IPS-20b (cell line): ENCODE measurements around the gene FAM13C.

ENCODE experiments used
- H3K27ac ChIP-seq: one replicate; pipeline ENCODE4 v1.5.1; 2013; ENCODE audit warnings: low read length
- H3K27me3 ChIP-seq: 2 replicates; pipeline ENCODE4 v1.6.1; 2013; ENCODE audit warnings: mild to moderate bottlenecking, low read length, inconsistent platforms; ENCODE audit not compliant: insufficient read depth
- H3K36me3 ChIP-seq: 2 replicates; pipeline ENCODE4 v1.6.1; 2013; ENCODE audit warnings: low read depth, mild to moderate bottlenecking, inconsistent platforms, low read length, moderate library complexity; ENCODE audit not compliant: insufficient read depth
- H3K4me1 ChIP-seq: 2 replicates; pipeline ENCODE4 v1.6.1; 2013; ENCODE audit warnings: mild to moderate bottlenecking, control low read depth, inconsistent platforms, low read length, moderate library complexity; ENCODE audit not compliant: insufficient read depth
- H3K4me3 ChIP-seq: 2 replicates; pipeline ENCODE4 v1.5.1; 2013; ENCODE audit warnings: mild to moderate bottlenecking, low read length, inconsistent platforms
- H3K9ac ChIP-seq: 2 replicates; pipeline ENCODE4 v1.6.1; 2013; ENCODE audit warnings: low read depth, mild to moderate bottlenecking, inconsistent platforms, low read length, moderate library complexity
- H3K9me3 ChIP-seq: 2 replicates; pipeline ENCODE4 v1.6.1; 2013; ENCODE audit warnings: mild to moderate bottlenecking, low read depth, low read length, inconsistent platforms; ENCODE audit not compliant: insufficient read depth

Gene FAM13C

GRCh38 chr10:59333701-59334100 lies 28.6 kb downstream of the FAM13C start:
- Histone ChIP-seq H3K9ac (no peak overlapping the region), H3K4me3 (no peak overlapping the region), H3K4me1 (no peaks in the 10 kb centered on the region), H3K27ac (no peak overlapping the region), H3K27me3 (peaks cover 45% of the 10 kb centered on the region), H3K36me3 (no peaks in the 10 kb centered on the region), H3K9me3 (no peaks in the 10 kb centered on the region)

GRCh38 chr10:59332581-59332980 lies 29.8 kb downstream of the FAM13C start:
- Histone ChIP-seq H3K9me3 (no peaks in the 10 kb centered on the region), H3K27ac (no peak overlapping the region), H3K27me3 (peaks cover 36% of the 10 kb centered on the region), H3K4me1 (no peaks in the 10 kb centered on the region), H3K9ac (no peak overlapping the region), H3K36me3 (no peaks in the 10 kb centered on the region), H3K4me3 (no peak overlapping the region)

- H3K4me3 ChIP-seq, result no peak overlapping the region
These were observed 30.7 kb downstream of the FAM13C start for GRCh38 chr10:59331661-59332060.

GRCh38 chr10:59325116-59325515 lies 37.2 kb downstream of the FAM13C start:
- no peak overlapping the region for H3K4me3 ChIP-seq
- no peaks in the 10 kb centered on the region for H3K4me1 ChIP-seq
- no peaks in the 10 kb centered on the region for H3K36me3 ChIP-seq
- H3K9ac ChIP-seq, result no peak overlapping the region
- no peak overlapping the region for H3K27ac ChIP-seq
- H3K27me3 ChIP-seq, result no peaks in the 10 kb centered on the region
- no peaks in the 10 kb centered on the region for H3K9me3 ChIP-seq

More at GRCh38 chr10:59331661-59332060, 30.7 kb downstream of the FAM13C start:
- Histone ChIP-seq H3K9ac (no peak overlapping the region), H3K9me3 (no peaks in the 10 kb centered on the region), H3K27ac (no peak overlapping the region), H3K4me1 (no peaks in the 10 kb centered on the region), H3K36me3 (no peaks in the 10 kb centered on the region), H3K27me3 (peaks cover 28% of the 10 kb centered on the region)

DNA sequence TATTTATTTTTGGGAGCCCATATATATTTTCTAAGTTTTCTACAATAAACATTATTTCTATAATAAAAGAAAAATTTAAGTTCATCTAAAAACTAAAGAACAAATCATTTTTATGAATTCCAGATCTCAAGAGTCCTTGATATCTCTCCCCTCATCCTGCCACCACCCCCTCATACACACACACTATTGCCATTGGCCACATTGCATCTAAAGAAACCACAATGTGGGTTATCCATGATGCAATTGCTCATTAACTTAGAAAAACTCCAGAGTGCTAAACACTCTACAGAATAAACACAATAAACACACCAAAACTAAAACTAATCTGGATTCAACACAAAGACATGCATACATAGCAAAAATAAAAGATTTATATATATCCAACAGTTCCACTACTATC lies 37.8 kb downstream of the FAM13C start:
- Histone ChIP-seq H3K36me3 (no peaks in the 10 kb centered on the region), H3K4me1 (no peaks in the 10 kb centered on the region), H3K27me3 (no peaks in the 10 kb centered on the region), H3K9ac (no peak overlapping the region), H3K9me3 (no peaks in the 10 kb centered on the region), H3K27ac (no peak overlapping the region), H3K4me3 (no peak overlapping the region)

GRCh38 chr10:59323831-59324401 lies 38.4 kb downstream of the FAM13C start:
- no peak overlapping the region for H3K9ac ChIP-seq
- H3K27ac ChIP-seq, result no peak overlapping the region
- H3K9me3 ChIP-seq, result no peaks in the 10 kb centered on the region
- H3K4me1 ChIP-seq, result no peaks in the 10 kb centered on the region
- H3K36me3 ChIP-seq, result no peaks in the 10 kb centered on the region
- no peak overlapping the region for H3K4me3 ChIP-seq
- no peaks in the 10 kb centered on the region for H3K27me3 ChIP-seq

GRCh38 chr10:59323036-59323459 lies 39.3 kb downstream of the FAM13C start:
- Histone ChIP-seq H3K27ac (no peak overlapping the region), H3K9ac (no peak overlapping the region), H3K4me3 (no peak overlapping the region), H3K36me3 (no peaks in the 10 kb centered on the region), H3K27me3 (no peaks in the 10 kb centered on the region), H3K9me3 (no peaks in the 10 kb centered on the region), H3K4me1 (no peaks in the 10 kb centered on the region)

DNA sequence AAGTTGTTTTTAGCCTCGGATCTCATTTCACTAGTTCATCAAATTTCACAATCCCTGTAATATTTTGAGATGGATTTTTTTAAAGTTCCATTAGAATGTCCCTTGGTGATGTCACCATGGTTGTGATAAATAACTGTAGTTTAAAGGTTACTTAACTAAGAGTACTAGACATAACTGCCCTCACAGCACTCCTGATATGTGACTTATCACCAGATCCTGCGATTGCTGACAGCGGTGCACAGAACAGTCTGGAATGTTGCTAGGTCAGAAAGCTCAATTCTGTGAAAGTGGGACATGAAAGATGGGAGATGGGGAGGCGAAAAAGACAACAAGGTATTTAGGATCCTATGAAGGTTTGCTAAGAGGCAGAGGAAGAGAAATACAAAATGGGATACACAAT lies 40.2 kb downstream of the FAM13C start:
- Histone ChIP-seq H3K4me3 (no peak overlapping the region), H3K36me3 (no peaks in the 10 kb centered on the region), H3K4me1 (no peaks in the 10 kb centered on the region)

GRCh38 chr10:59320355-59320754 lies 42.0 kb downstream of the FAM13C start:
- no peak overlapping the region for H3K9ac ChIP-seq
- H3K36me3 ChIP-seq, result no peaks in the 10 kb centered on the region
- H3K27ac ChIP-seq, result no peak overlapping the region
- H3K4me1 ChIP-seq, result no peaks in the 10 kb centered on the region
- H3K27me3 ChIP-seq, result no peaks in the 10 kb centered on the region
- no peaks in the 10 kb centered on the region for H3K9me3 ChIP-seq
- H3K4me3 ChIP-seq, result no peak overlapping the region

More for the DNA sequence above, 40.2 kb downstream of the FAM13C start:
- no peaks in the 10 kb centered on the region for H3K27me3 ChIP-seq
- H3K9ac ChIP-seq, result no peak overlapping the region
- H3K27ac ChIP-seq, result no peak overlapping the region
- H3K9me3 ChIP-seq, result no peaks in the 10 kb centered on the region

GRCh38 chr10:59319854-59320253 lies 42.5 kb downstream of the FAM13C start:
- Histone ChIP-seq H3K9ac (no peak overlapping the region), H3K4me1 (no peaks in the 10 kb centered on the region), H3K9me3 (no peaks in the 10 kb centered on the region), H3K36me3 (no peaks in the 10 kb centered on the region), H3K4me3 (no peak overlapping the region), H3K27me3 (no peaks in the 10 kb centered on the region), H3K27ac (no peak overlapping the region)

- no peak overlapping the region for H3K4me3 ChIP-seq
- no peaks in the 10 kb centered on the region for H3K36me3 ChIP-seq
- H3K4me1 ChIP-seq, result no peaks in the 10 kb centered on the region
- no peak overlapping the region for H3K9ac ChIP-seq
- H3K27ac ChIP-seq, result no peak overlapping the region
- no peaks in the 10 kb centered on the region for H3K9me3 ChIP-seq
- no peaks in the 10 kb centered on the region for H3K27me3 ChIP-seq
These were observed 45.3 kb downstream of the FAM13C start for GRCh38 chr10:59317066-59317465.

DNA sequence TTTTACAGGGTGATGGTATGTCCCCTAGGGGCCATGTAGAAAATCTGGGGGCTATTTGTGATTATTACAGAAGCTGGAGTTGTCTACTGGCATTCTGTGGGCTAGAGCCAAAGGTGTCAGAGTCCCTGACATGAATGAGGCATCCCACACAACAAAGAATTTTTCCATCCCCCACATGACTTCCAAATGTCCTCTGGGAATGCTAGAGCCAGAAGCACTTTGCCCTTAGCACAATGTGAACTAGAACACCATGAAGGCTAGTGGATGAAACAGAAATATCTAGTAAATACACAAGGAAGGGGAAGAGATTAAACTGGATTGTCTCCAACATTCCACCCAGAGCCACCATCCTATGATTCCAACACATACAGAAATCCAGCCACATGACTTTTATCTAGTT lies 46.9 kb downstream of the FAM13C start:
- Histone ChIP-seq H3K4me1 (no peaks in the 10 kb centered on the region), H3K27me3 (no peaks in the 10 kb centered on the region), H3K27ac (no peak overlapping the region), H3K36me3 (no peaks in the 10 kb centered on the region), H3K9me3 (no peaks in the 10 kb centered on the region), H3K9ac (no peak overlapping the region), H3K4me3 (no peak overlapping the region)
